T-helper 17 cell (primary cell): Measurements from ENCODE around the gene FAM13B. TPM values are rescaled to one million over a fixed set of nuclear protein-coding genes. Genes with fewer than 3 reads are reported as not detected.

Experiments
- ATAC-seq: fragments of 150-1000 bp; cut with Tn5 transposase; 2 replicates; pipeline ENCODE4 v1.10.0; 2021; ENCODE audit warnings: mild to moderate bottlenecking, moderate library complexity
- DNase-seq, 3 donors: peaks; one replicate each; pipeline versions ENCODE4 v3.0.0 to v3.0.0-alpha.2; 2020 to 2021
- H3K9me3 ChIP-seq: one replicate; pipeline ENCODE4 v1.7.0; 2013; ENCODE audit warnings: low read length, mild to moderate bottlenecking; ENCODE audit not compliant: control insufficient read depth, poor library complexity, severe bottlenecking
- H3K27ac Mint-ChIP-seq: one replicate; pipeline ENCODE4 v1.8.0; 2022; ENCODE audit warnings: mild to moderate bottlenecking, moderate library complexity, mixed read lengths
- H3K27me3 Mint-ChIP-seq: one replicate; pipeline ENCODE4 v1.8.0; 2022; ENCODE audit warnings: mixed read lengths
- H3K36me3 Mint-ChIP-seq: one replicate; pipeline ENCODE4 v1.8.0; 2022; ENCODE audit warnings: low read depth, mixed read lengths
- H3K4me1 Mint-ChIP-seq: one replicate; pipeline ENCODE4 v1.8.0; 2022; ENCODE audit warnings: mild to moderate bottlenecking, mixed read lengths
- H3K4me3 Mint-ChIP-seq: one replicate; pipeline ENCODE4 v1.8.0; 2022; ENCODE audit warnings: mild to moderate bottlenecking, moderate library complexity, mixed read lengths
- total RNA-seq, 4 donors: library from RNA in 2 of 4; stranded (reverse) in 2 of 4; gene quantifications; one replicate each; pipeline ENCODE4 v1.2.3 and lab custom pipeline; 2022 to 2026

FAM13B gene
- total RNA-seq, 2 donors from 2014 or later: 46.8 to 54.1 TPM

- DNase-seq: no peak
Observed at GRCh38 chr5:137937994-137938750, 94.7 kb downstream of the FAM13B start.

GRCh38 chr5:137935694-137936093, 97.2 kb downstream of the FAM13B start:
- DNase-seq (no peak), ATAC-seq (no peak)
- no peak overlapping the region for H3K4me3 Mint-ChIP-seq
- H3K27ac Mint-ChIP-seq: peak overlapping the region; percentile 66
- no peaks in the 10 kb centered on the region for H3K9me3 ChIP-seq
- peaks cover 3% of the 10 kb centered on the region for H3K4me1 Mint-ChIP-seq
- H3K27me3 Mint-ChIP-seq: no peaks in the 10 kb centered on the region
- H3K36me3 Mint-ChIP-seq: peaks cover 5% of the 10 kb centered on the region

More at GRCh38 chr5:137937994-137938750, 94.7 kb downstream of the FAM13B start:
- Mint-ChIP-seq H3K36me3 (peaks cover 7% of the 10 kb centered on the region), H3K4me3 (no peak overlapping the region), H3K27me3 (no peaks in the 10 kb centered on the region), H3K27ac (no peak overlapping the region), H3K4me1 (peaks cover 3% of the 10 kb centered on the region)
- no peaks in the 10 kb centered on the region for H3K9me3 ChIP-seq
- ATAC-seq: no peak

- H3K27ac Mint-ChIP-seq: peak overlapping the region; percentile 66
Observed at GRCh38 chr5:137935190-137935589, 97.7 kb downstream of the FAM13B start.

GRCh38 chr5:137933491-137933911, 99.4 kb downstream of the FAM13B start:
- no peak for ATAC-seq
- H3K27me3 Mint-ChIP-seq: no peaks in the 10 kb centered on the region
- no peak overlapping the region for H3K4me3 Mint-ChIP-seq
- no peak overlapping the region for H3K27ac Mint-ChIP-seq
- no peaks in the 10 kb centered on the region for H3K9me3 ChIP-seq
- no peak for DNase-seq
- H3K36me3 Mint-ChIP-seq: peaks cover 2% of the 10 kb centered on the region
- H3K4me1 Mint-ChIP-seq: peaks cover 3% of the 10 kb centered on the region

More at GRCh38 chr5:137935190-137935589, 97.7 kb downstream of the FAM13B start:
- ATAC-seq: no peak
- Mint-ChIP-seq H3K4me3 (no peak overlapping the region), H3K36me3 (peaks cover 5% of the 10 kb centered on the region), H3K4me1 (peaks cover 3% of the 10 kb centered on the region), H3K27me3 (no peaks in the 10 kb centered on the region)
- H3K9me3 ChIP-seq: no peaks in the 10 kb centered on the region
- DNase-seq: no peak

- Mint-ChIP-seq H3K27me3 (no peaks in the 10 kb centered on the region), H3K4me3 (no peak overlapping the region), H3K36me3 (peaks cover 2% of the 10 kb centered on the region), H3K27ac (no peak overlapping the region), H3K4me1 (peaks cover 3% of the 10 kb centered on the region)
- ATAC-seq (no peak), DNase-seq (no peak)
- no peaks in the 10 kb centered on the region for H3K9me3 ChIP-seq
Observed at GRCh38 chr5:137932800-137933199, 100.1 kb downstream of the FAM13B start.

GRCh38 chr5:137923856-137924255, 109.0 kb downstream of the FAM13B start:
- Mint-ChIP-seq H3K27me3 (no peaks in the 10 kb centered on the region), H3K4me3 (no peak overlapping the region), H3K27ac (no peak overlapping the region), H3K36me3 (peaks cover 2% of the 10 kb centered on the region), H3K4me1 (peaks cover 4% of the 10 kb centered on the region)
- ATAC-seq (no peak), DNase-seq (no peak)
- no peaks in the 10 kb centered on the region for H3K9me3 ChIP-seq

GRCh38 chr5:137921931-137922330, 110.9 kb downstream of the FAM13B start:
- DNase-seq (no peak), ATAC-seq (no peak)
- no peak overlapping the region for H3K4me3 Mint-ChIP-seq
- H3K36me3 Mint-ChIP-seq: peaks cover 2% of the 10 kb centered on the region
- H3K27me3 Mint-ChIP-seq: no peaks in the 10 kb centered on the region
- H3K27ac Mint-ChIP-seq: no peak overlapping the region
- peaks cover 2% of the 10 kb centered on the region for H3K9me3 ChIP-seq
- H3K4me1 Mint-ChIP-seq: peaks cover 4% of the 10 kb centered on the region

- Mint-ChIP-seq H3K4me1 (no peaks in the 10 kb centered on the region), H3K4me3 (no peak overlapping the region), H3K36me3 (peaks cover 2% of the 10 kb centered on the region), H3K27me3 (no peaks in the 10 kb centered on the region), H3K27ac (no peak overlapping the region)
- ATAC-seq (no peak), DNase-seq (no peak)
- H3K9me3 ChIP-seq: peaks cover 8% of the 10 kb centered on the region
Observed at GRCh38 chr5:137916923-137917322, 116.0 kb downstream of the FAM13B start.

- Mint-ChIP-seq H3K4me3 (no peak overlapping the region), H3K4me1 (no peaks in the 10 kb centered on the region), H3K36me3 (peaks cover 3% of the 10 kb centered on the region), H3K27me3 (no peaks in the 10 kb centered on the region), H3K27ac (no peak overlapping the region)
- no peak for DNase-seq
- no peak for ATAC-seq
- H3K9me3 ChIP-seq: peaks cover 8% of the 10 kb centered on the region
Observed at GRCh38 chr5:137914758-137915157, 118.1 kb downstream of the FAM13B start.

- H3K4me3 Mint-ChIP-seq: no peak overlapping the region
- H3K36me3 Mint-ChIP-seq: no peaks in the 10 kb centered on the region
Observed at GRCh38 chr5:137902408-137903133, 130.3 kb downstream of the FAM13B start.

GRCh38 chr5:137901011-137901817, 131.7 kb downstream of the FAM13B start:
- H3K9me3 ChIP-seq: no peaks in the 10 kb centered on the region
- Mint-ChIP-seq H3K4me1 (no peaks in the 10 kb centered on the region), H3K27ac (no peak overlapping the region), H3K27me3 (peaks cover 12% of the 10 kb centered on the region), H3K36me3 (no peaks in the 10 kb centered on the region), H3K4me3 (no peak overlapping the region)
- ATAC-seq (no peak), DNase-seq (no peak)

More at GRCh38 chr5:137902408-137903133, 130.3 kb downstream of the FAM13B start:
- peaks cover 12% of the 10 kb centered on the region for H3K27me3 Mint-ChIP-seq
- no peaks in the 10 kb centered on the region for H3K9me3 ChIP-seq
- no peak overlapping the region for H3K27ac Mint-ChIP-seq
- no peaks in the 10 kb centered on the region for H3K4me1 Mint-ChIP-seq
- ATAC-seq: no peak
- DNase-seq: no peak

- H3K4me3 Mint-ChIP-seq: no peak overlapping the region
- no peak for DNase-seq
- H3K27ac Mint-ChIP-seq: no peak overlapping the region
- ATAC-seq: no peak
- H3K4me1 Mint-ChIP-seq: no peaks in the 10 kb centered on the region
- no peaks in the 10 kb centered on the region for H3K9me3 ChIP-seq
- peaks cover 11% of the 10 kb centered on the region for H3K27me3 Mint-ChIP-seq
- no peaks in the 10 kb centered on the region for H3K36me3 Mint-ChIP-seq
Observed at GRCh38 chr5:137899493-137899892, 133.4 kb downstream of the FAM13B start.

- DNase-seq: no peak
- Mint-ChIP-seq H3K36me3 (no peaks in the 10 kb centered on the region), H3K4me3 (no peak overlapping the region), H3K4me1 (no peaks in the 10 kb centered on the region), H3K27ac (no peak overlapping the region), H3K27me3 (peaks cover 14% of the 10 kb centered on the region)
- H3K9me3 ChIP-seq: no peaks in the 10 kb centered on the region
- no peak for ATAC-seq
Observed at GRCh38 chr5:137896560-137896959, 136.3 kb downstream of the FAM13B start.
